Colonic mucosa (tissue), 4 donors: ENCODE measurements around the gene SANBR. TPM values are rescaled to one million over a fixed set of nuclear protein-coding genes. Genes with fewer than 3 reads are reported as not detected.

Experiments
- DNase-seq: peaks from one replicate; pipeline ENCODE4 v3.0.0-alpha.2; 2020
- H3K27ac ChIP-seq: fragments of 200-600 bp; one replicate; pipeline ENCODE4 v1.8.0; 2021
- H3K27me3 ChIP-seq: fragments of 200-600 bp; one replicate; pipeline ENCODE4 v1.8.0; 2021
- H3K36me3 ChIP-seq: fragments of 200-600 bp; one replicate; pipeline ENCODE4 v1.8.0; 2021
- H3K4me1 ChIP-seq: fragments of 200-600 bp; one replicate; pipeline ENCODE4 v1.8.0; 2021; ENCODE audit warnings: mild to moderate bottlenecking
- H3K4me3 ChIP-seq: fragments of 200-600 bp; one replicate; pipeline ENCODE4 v1.8.0; 2021
- H3K9ac ChIP-seq, 2 donors: one replicate each; pipeline ENCODE4 v1.7.0; 2013; ENCODE audit warnings: control low read depth in 2 of 2, low read depth in 2 of 2, low read length in 2 of 2
- H3K9me3 ChIP-seq: fragments of 200-600 bp; one replicate; pipeline ENCODE4 v1.8.0; 2021
- intact Hi-C: fragments of 100-400 bp; cut with DNase I; formaldehyde crosslinking; loops from one replicate; pipeline ENCODE4 v1.14.1; 2022
- total RNA-seq, 2 donors: library from RNA; stranded (reverse); fragmentation: NEBNext Ultra II Directional in 1 of 2; extraction: Animal tissue kit (Norgen Biotek cat#: 25700) in 1 of 2; gene quantifications; one replicate each; pipeline ENCODE4 v1.2.1, GENCODE V29; 2021
- TF ChIP-seq, protein P1 (sequence below): fragments of 200-600 bp; IDR thresholded peaks from one replicate; pipeline ENCODE4 v1.8.0; 2022; ENCODE audit warnings: antibody characterized with exemption, mild to moderate bottlenecking
- donor health status: healthy.
- donor health status: DM: no; HTN: no; CAD: no.
- donor health status: DM: no; HTN: no; CAD: no.

SANBR gene
- total RNA-seq, 2 donors from 2014 or later, result 11.1 to 12.9 TPM

DNA sequence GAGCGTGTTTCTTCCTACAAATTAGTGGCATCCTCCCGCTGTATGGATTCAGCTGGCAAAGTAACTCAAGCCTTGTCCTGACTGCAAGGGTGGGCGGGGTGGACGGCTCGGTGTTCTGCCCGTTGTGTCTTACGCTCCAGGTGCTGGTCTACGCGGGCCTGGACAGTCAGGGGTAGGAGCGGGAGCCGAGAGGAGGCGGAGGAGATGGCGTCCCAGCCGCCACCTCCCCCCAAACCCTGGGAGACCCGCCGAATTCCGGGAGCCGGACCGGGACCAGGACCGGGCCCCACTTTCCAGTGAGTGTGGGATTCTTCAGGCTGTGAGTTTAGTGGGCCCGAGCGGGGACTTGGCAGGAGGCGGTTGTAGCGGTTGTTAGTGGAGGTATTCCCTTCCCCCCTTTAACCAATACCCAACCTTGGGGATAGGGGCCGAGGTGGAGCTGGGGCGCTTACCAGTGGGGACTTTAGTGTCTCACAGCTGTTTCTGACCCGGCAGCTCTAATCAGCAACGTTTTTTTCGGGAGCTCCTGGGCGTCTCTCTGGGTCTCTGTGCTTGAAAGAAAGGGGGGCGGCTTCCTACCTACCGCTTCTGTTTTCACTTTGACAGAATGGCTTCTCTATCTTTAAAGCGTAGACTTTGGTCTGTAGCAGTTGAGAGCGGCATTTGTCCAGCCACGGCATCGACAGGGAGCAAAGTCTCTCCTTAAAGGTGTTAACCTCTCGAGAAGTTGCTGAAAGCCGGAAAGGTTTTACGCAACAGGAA lies 47.9 kb upstream of the SANBR start, which contains the start of the genes PEX13 and PUS10:
Gene PEX13 (plus strand): TSS at position 165 of the 762 bp plus-strand sequence. CDS start 40 bp downstream, at position 205.
Gene PUS10 (minus strand): TSS at position 700 of the 762 bp plus-strand sequence. CDS start 6,365 bp downstream, outside the sequence.
- Histone ChIP-seq H3K9ac (peak within 1 kb of the TSS; percentile 79 to 94), H3K36me3 (no peaks in the 10 kb centered on the region), H3K9me3 (no peaks in the 10 kb centered on the region), H3K4me3 (peak within 1 kb of the TSS; percentile 85), H3K4me1 (no peaks in the 10 kb centered on the region), H3K27me3 (no peaks in the 10 kb centered on the region), H3K27ac (peak within 1 kb of the TSS; percentile 95)
- TF ChIP-seq, protein P1, sequence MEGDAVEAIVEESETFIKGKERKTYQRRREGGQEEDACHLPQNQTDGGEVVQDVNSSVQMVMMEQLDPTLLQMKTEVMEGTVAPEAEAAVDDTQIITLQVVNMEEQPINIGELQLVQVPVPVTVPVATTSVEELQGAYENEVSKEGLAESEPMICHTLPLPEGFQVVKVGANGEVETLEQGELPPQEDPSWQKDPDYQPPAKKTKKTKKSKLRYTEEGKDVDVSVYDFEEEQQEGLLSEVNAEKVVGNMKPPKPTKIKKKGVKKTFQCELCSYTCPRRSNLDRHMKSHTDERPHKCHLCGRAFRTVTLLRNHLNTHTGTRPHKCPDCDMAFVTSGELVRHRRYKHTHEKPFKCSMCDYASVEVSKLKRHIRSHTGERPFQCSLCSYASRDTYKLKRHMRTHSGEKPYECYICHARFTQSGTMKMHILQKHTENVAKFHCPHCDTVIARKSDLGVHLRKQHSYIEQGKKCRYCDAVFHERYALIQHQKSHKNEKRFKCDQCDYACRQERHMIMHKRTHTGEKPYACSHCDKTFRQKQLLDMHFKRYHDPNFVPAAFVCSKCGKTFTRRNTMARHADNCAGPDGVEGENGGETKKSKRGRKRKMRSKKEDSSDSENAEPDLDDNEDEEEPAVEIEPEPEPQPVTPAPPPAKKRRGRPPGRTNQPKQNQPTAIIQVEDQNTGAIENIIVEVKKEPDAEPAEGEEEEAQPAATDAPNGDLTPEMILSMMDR, result no peak
- DNase-seq, result peak; percentile 85
- intact Hi-C loops, result loop anchor here (5.0 kb wide), 1 partner anchor 50 kb away; the partner anchor contains the start of gene SANBR

DNA sequence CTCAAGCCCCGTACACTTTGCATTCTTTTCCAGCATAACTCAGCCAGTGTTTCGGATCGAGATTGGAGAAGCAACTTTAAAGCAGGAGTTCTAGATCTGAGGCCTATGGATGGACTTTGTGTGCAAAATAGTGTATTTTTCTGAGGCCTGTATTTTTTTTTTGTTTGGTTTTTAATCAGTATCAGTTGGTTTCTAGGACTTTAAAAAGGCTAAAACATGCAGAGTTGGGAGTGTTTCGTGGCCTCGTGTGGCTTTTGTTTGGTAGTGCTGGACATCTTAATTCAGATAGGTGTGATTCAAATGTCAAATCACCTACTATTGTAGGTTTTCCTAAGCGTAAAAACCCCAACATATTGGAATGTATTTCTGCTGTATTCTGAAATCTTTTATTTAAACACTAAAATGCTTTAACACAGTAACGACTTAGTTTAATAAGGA lies 47.3 kb upstream of the SANBR start:
- Histone ChIP-seq H3K9me3 (no peaks in the 10 kb centered on the region), H3K4me1 (no peaks in the 10 kb centered on the region), H3K9ac (peak overlapping the region; percentile 79 to 94), H3K36me3 (no peaks in the 10 kb centered on the region), H3K27ac (peak overlapping the region; percentile 95), H3K27me3 (no peaks in the 10 kb centered on the region), H3K4me3 (peak overlapping the region; percentile 85)
- TF ChIP-seq, protein P1, result no peak
- intact Hi-C loops, result loop anchor here (5.0 kb wide), 1 partner anchor 49 kb away; the partner anchor contains the start of gene SANBR
- no peak for DNase-seq

DNA sequence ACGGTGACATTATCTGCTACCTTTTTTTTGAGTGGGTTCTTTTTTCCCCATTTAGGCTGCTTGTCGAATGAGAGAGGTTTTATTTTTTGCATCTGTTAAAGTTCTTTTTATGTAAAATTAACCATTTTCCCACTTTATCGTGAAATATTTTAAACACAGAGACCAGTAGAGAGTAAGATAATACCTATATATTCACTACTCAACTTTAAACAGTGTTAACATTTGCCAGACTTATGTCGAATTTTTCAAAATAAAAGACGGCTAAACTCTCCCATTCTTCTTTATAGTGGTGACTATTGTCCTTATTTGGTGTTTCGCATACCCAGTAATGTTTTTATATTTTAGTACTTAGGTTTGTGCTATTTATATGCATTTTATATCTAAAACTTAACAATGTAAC lies 46.9 kb upstream of the SANBR start:
- intact Hi-C loops, result loop anchor here (5.0 kb wide), 1 partner anchor 49 kb away; the partner anchor contains the start of gene SANBR
- Histone ChIP-seq H3K4me1 (no peaks in the 10 kb centered on the region), H3K9me3 (no peaks in the 10 kb centered on the region), H3K9ac (peak overlapping the region in 1 of 2 donors; percentile 94), H3K4me3 (peak overlapping the region; percentile 85), H3K36me3 (no peaks in the 10 kb centered on the region), H3K27me3 (no peaks in the 10 kb centered on the region), H3K27ac (peak overlapping the region; percentile 95)
- TF ChIP-seq, protein P1, result no peak
- no peak for DNase-seq

GRCh38 chr2:61021228-61021660 lies 44.4 kb upstream of the SANBR start:
- H3K36me3 ChIP-seq, result no peaks in the 10 kb centered on the region
- H3K27ac ChIP-seq, result no peak overlapping the region

DNA sequence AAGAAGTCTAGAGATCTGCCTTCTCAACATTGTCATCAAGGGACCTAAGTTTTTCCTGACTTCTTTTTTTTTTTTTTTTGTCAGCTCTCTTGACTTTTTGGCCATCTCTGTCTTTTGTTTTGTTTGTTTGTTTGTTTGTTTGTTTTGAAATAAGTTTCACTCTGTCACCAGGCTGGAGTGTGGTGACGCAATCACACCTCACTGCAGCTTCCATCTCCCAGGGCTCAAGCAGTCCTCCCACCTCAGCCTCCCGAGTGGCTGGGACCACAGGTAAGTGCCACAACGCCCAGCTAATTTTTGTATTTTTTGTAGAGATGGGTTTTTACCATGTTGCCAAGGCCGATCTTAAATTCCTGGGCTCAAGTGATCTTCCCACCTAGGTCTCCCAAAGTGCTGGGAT lies 42.0 kb upstream of the SANBR start:
- H3K4me3 ChIP-seq, result no peak overlapping the region
- H3K4me1 ChIP-seq, result no peaks in the 10 kb centered on the region
- H3K27me3 ChIP-seq, result no peaks in the 10 kb centered on the region
- H3K9ac ChIP-seq, result no peak overlapping the region
- TF ChIP-seq, protein P1, result no peak
- no peak overlapping the region for H3K27ac ChIP-seq
- no peaks in the 10 kb centered on the region for H3K36me3 ChIP-seq
- intact Hi-C loops, result no loop called here
- no peak for DNase-seq
- no peaks in the 10 kb centered on the region for H3K9me3 ChIP-seq

More at GRCh38 chr2:61021228-61021660, 44.4 kb upstream of the SANBR start:
- Histone ChIP-seq H3K9me3 (no peaks in the 10 kb centered on the region), H3K4me3 (no peak overlapping the region), H3K9ac (no peak overlapping the region), H3K27me3 (no peaks in the 10 kb centered on the region), H3K4me1 (no peaks in the 10 kb centered on the region)
- TF ChIP-seq, protein P1, result no peak
- DNase-seq, result no peak
- intact Hi-C loops, result no loop called here
